Activated T-cell treated with anti-CD3 and anti-CD28 coated beads for 24 hours (primary cell): ENCODE measurements around the gene CAMTA1.

Experiments
- DNase-seq: peaks from one replicate; pipeline ENCODE4 v3.0.0-alpha.2; 2020; ENCODE audit warnings: low read depth

The CAMTA1 gene

DNA sequence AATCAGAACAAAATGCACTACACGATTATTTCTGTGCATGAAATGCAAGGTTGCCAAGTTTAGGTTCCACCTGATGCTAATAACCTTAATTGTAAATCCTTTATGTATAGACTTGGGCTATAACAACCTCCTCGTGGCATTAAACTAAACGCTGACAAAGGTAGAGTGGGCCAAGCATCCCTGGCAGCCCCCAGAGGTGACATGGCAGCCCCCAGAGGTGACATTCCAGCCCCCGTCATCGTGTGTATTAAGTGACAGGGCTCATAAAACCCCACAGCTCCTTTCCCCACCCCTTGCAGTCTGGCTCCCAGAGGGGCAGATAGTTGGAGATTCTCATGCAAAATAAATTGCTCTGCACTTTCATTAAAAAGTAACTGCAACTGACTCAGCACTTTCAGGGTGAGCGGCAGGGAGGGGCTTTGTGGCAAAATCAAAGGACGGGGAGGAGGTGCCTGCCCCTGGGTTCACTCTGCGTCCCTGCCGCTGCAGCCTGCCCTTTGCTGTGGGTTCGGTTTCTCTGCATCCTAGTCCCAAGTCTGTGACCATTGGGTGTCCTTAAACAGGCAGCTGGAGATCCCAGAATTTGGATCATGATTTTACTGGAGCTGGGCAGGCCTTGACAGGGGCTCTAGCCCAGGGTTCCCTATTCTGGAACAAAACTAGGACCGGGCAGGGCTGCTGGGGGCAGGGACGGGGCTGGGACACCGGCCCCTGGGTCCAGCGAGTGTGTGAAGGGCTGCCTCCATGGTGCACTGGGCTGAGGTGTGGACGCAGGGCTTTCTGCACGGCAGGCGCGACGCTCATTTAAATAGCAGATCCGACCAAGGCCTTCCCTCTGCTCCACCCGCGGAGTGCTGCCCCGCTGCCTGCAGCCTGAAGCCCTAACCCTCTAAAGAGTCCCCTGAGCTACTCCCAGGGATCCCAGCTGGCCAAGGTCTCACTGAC, 751.0 kb downstream of the CAMTA1 start:
- DNase-seq = no peak

DNA sequence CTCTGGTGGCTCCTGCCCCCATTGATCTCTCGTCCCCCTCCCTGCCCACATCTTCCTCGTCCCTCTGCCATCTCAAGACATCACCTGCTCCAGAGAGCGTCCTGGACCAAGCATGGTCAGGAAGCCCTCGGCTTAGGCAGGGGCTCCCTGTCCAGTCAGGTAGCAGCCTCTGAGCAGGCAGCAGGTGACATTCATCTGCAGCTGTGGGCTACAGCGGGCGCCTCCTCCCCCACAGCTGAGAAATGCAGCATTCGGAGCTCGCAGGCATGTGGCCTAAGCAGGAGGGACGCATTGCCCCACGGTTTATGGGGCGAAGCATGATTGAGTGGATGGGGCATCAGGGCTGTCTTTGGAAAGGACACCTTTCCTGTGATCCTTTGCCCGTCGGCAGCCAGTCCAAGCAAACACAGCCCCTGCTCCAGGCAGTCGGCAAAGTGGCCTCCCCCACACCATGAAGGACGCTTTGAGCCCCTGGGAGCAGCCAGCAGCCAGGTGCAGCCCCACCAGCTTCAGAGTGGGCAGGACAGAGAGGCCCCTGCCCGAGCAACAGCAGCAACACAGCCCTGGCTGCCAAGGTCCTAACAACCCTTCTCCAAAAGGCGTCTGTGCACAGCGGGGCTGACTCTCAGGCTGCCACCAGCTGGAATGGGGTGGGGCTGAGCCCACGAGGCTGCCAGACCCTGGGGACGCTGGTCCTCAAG, 751.8 kb downstream of the CAMTA1 start:
- DNase-seq = no peak

GRCh38 chr1:7538033-7538432, 752.8 kb downstream of the CAMTA1 start:
- DNase-seq = no peak

DNA sequence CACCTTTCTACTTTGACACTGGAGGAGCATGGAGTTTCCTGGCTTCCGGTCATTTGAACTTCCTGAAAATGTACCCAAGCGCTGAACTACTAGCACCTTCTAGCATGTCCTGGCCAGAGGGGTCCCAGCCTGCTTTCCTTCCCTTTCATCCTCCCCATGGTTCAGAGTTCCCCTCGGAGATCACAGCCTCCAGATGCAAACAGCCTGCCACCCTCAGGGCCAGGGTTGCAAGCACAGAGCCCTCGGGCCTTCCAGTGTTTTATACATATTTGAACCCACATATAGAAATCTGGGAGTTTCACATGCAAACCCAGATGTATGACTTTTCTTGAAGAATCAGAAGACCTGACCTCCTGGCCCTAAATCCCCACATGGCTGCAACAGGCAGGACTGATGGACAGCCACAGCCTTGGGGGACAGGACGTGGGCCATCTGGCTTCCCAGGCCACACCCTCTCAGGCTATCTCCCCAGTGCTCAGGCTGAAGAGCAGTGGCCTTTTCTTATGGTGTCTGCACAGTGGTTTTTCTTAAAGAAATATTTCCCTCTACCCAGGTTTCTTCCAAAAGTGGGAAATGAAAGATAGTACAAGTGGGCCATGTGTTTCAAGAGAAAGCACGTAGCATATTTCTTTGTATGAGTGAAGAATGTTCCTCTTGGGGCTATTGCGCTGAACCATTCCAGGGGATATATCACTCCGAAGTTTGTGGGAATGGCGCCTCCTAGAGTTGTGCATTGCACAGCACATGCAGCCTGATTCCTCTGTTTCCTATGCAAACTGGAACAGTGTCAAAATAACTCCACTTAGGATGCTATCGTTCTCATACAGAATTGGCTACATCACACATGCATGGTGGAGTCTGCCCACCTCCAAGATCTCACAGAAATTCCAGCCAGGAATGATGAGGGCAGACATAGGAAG, 753.9 kb downstream of the CAMTA1 start:
- DNase-seq = no peak

- no peak for DNase-seq
Measured at GRCh38 chr1:7539769-7540175, 754.5 kb downstream of the CAMTA1 start.

GRCh38 chr1:7540816-7541215, 755.6 kb downstream of the CAMTA1 start:
- DNase-seq = no peak

GRCh38 chr1:7541629-7542028, 756.4 kb downstream of the CAMTA1 start:
- DNase-seq = no peak

- DNase-seq = no peak
Measured at GRCh38 chr1:7543718-7544090, 758.5 kb downstream of the CAMTA1 start.

GRCh38 chr1:7549277-7550161, 764.3 kb downstream of the CAMTA1 start:
- peak; percentile 9 for DNase-seq

- no peak for DNase-seq
Measured at GRCh38 chr1:7550261-7550865, 765.1 kb downstream of the CAMTA1 start.

DNA sequence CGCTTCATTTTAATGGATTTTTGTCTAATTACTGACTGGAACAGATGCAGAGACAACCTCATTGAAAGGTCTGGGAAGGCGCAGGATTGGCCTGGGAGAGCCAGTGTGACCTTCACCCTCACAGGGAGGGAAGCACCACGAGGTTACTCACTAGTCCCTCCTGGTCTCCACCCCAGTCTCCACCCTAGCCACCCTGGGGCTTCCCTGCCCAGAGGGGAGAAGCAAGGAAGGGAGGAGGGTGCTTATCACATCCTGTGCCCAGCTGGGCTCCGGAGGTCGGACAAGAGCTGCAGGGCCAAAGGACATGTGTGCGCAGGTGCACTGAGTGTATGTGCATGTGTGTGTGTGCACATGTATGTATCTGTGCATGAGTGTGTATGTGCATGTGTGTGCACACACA, 765.7 kb downstream of the CAMTA1 start:
- DNase-seq = no peak

- DNase-seq = no peak
Measured at GRCh38 chr1:7551442-7551841, 766.2 kb downstream of the CAMTA1 start.

DNA sequence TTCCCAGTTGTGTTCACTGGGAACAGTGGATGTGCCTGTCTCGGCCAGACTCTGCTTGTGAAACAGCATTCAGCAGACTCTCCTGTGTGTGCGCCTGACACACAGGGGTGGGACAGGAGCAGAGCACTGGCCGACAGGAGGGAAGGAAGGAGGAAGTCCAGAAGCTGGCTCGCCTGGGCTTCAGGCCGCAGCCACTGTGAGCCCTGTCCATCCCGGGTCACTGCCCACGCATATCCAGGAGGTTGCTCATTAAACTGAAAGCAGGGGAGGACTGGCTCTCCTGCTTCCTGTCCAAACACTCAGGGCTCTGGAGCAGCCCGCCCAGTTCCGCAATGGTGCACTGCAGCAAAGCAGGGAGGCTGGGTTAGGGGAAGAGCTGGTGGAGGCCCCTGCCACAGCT, 767.1 kb downstream of the CAMTA1 start:
- no peak for DNase-seq

DNA sequence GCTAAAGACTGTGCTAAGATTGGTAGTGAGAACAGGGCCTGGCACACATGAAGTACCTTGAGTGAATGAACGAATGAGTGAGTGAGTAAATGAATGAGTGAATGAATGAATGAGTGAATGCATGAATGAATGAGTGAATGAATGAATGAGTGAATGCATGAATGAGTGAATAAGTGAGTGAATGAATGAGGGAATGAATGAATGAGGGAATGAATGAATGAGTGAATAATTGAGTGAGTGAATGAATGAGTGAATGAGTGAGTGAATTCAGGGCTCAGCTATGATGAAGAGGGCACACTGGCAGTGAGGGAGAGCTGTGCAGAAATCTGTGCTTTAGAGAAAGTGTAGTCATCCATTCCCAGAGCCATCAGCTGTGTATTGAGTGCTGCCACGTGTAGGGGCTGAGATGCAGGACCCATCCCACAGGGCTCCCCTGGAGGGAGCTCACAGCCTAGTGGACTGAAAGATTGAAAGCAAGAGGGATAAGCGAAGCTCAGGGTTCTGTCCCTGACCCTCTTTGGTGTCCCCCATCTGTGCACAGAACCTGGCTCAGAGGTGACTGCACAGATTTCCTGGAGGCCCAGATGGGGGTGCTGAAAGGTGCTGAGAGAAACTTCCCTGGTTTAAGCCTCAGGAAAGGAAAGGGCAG, 767.9 kb downstream of the CAMTA1 start:
- DNase-seq = no peak

- no peak for DNase-seq
Measured at GRCh38 chr1:7554385-7555235, 769.4 kb downstream of the CAMTA1 start.

DNA sequence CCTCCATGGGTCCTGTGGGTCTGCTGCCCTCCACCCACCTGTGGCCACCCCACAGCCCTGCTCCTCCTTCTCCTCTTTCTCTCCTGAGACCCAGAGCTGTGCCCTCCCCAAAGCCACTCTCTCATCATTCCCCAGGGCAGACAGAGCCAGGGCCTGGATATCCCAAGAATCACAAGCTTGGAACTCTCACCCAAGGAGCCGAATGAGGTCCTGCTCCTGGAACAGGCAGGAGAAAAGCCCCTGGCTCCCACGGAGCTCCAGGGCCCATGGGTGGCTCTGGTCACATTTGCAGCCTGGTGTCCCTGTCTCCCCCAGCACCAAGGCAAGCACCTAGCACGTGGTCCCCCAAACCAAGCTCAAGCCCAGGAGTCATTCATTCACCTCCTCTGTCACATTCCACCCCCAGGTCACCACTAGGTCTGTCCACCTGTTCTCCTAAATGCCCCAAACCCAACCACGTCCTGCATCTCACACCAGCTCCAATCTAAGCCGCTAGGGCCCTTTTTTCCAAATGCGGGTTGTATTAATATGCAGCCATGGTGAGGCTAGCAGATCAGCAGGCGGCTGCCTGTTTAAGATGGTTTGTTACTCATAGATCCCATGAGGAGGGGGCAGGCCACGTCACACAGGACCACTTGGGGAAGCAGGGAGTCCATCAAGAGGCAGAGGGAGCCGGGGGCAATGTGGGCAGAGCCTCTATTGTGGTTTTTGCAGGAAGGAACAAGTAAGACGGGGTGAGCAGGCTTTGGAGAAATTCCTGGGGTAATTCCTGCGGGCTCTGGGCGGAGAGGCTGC, 770.3 kb downstream of the CAMTA1 start:
- DNase-seq = no peak

GRCh38 chr1:7557301-7557891, 772.1 kb downstream of the CAMTA1 start:
- DNase-seq = no peak

- no peak for DNase-seq
Measured at GRCh38 chr1:7558041-7558461, 772.8 kb downstream of the CAMTA1 start.
